ENCODE data around the gene NTM. TPM values are rescaled to one million over a fixed set of nuclear protein-coding genes. Genes with fewer than 3 reads are reported as not detected.

NTM gene
- total and polyA plus RNA-seq, 2 donors from 2014 or later = 0.92 to 10.3 TPM

DNA sequence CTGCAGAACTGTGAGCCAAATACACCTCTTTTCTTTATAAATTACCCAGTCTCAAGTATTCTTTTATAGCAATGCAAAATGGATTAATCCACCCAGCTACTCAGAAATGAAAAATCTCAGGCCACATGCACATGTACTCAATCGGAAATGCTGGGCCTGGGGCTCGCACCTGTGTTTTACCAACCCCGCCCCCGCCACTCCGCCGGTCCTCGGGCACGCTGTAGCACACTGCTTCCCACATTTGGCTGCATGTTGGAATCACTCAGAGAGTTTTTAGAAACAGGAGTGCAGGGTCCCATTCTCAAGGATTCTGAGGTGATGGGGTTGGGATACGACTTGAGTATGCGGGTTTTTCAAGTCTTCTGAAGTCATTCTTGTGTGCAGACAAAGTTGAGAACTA lies 284.4 kb downstream of the NTM start:
- H3K4me1 ChIP-seq (ENCODE audit: control insufficient read depth in 2 of 3, insufficient read depth in 2 of 3, low read depth in 1 of 3, low read length in 3 of 3) = no peaks in the 10 kb centered on the region
- DNase-seq (no peak), FAIRE-seq (no peak)
- no peaks in the 10 kb centered on the region for H3K27me3 ChIP-seq (ENCODE audit: control insufficient read depth, insufficient read depth, low read length)
- H3K27ac ChIP-seq (ENCODE audit: low read depth in 2 of 2, low read length in 2 of 2) = no peak overlapping the region
- intact Hi-C loops (cut with DNase I) = no loop called here
- no peak overlapping the region for H3K4me3 ChIP-seq (ENCODE audit: low read length in 3 of 3)
- no peaks in the 10 kb centered on the region for H3K9me3 ChIP-seq (ENCODE audit: control insufficient read depth in 2 of 3, insufficient read depth in 1 of 3, low read length in 3 of 3)
- H3K9ac ChIP-seq (ENCODE audit: low read length in 3 of 3) = no peak overlapping the region
- no peaks in the 10 kb centered on the region for H3K36me3 ChIP-seq (ENCODE audit: control insufficient read depth in 2 of 3, insufficient read depth in 3 of 3, low read length in 3 of 3)
- TF ChIP-seq, protein P1, sequence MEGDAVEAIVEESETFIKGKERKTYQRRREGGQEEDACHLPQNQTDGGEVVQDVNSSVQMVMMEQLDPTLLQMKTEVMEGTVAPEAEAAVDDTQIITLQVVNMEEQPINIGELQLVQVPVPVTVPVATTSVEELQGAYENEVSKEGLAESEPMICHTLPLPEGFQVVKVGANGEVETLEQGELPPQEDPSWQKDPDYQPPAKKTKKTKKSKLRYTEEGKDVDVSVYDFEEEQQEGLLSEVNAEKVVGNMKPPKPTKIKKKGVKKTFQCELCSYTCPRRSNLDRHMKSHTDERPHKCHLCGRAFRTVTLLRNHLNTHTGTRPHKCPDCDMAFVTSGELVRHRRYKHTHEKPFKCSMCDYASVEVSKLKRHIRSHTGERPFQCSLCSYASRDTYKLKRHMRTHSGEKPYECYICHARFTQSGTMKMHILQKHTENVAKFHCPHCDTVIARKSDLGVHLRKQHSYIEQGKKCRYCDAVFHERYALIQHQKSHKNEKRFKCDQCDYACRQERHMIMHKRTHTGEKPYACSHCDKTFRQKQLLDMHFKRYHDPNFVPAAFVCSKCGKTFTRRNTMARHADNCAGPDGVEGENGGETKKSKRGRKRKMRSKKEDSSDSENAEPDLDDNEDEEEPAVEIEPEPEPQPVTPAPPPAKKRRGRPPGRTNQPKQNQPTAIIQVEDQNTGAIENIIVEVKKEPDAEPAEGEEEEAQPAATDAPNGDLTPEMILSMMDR (IDR thresholded peaks at IDR 0.05; ENCODE audit: borderline replicate concordance, extremely low read depth, insufficient read depth) = no peak

- intact Hi-C loops (cut with DNase I) = no loop called here
- H3K27ac ChIP-seq (ENCODE audit: low read depth in 2 of 2, low read length in 2 of 2) = no peak overlapping the region
- no peaks in the 10 kb centered on the region for H3K9me3 ChIP-seq (ENCODE audit: control insufficient read depth in 2 of 3, insufficient read depth in 1 of 3, low read length in 3 of 3)
- TF ChIP-seq, protein P1 (IDR thresholded peaks at IDR 0.05; ENCODE audit: borderline replicate concordance, extremely low read depth, insufficient read depth) = no peak
- no peaks in the 10 kb centered on the region for H3K27me3 ChIP-seq (ENCODE audit: control insufficient read depth, insufficient read depth, low read length)
- no peak overlapping the region for H3K9ac ChIP-seq (ENCODE audit: low read length in 3 of 3)
- H3K36me3 ChIP-seq (ENCODE audit: control insufficient read depth in 2 of 3, insufficient read depth in 3 of 3, low read length in 3 of 3) = no peaks in the 10 kb centered on the region
- no peaks in the 10 kb centered on the region for H3K4me1 ChIP-seq (ENCODE audit: control insufficient read depth in 2 of 3, insufficient read depth in 2 of 3, low read depth in 1 of 3, low read length in 3 of 3)
- no peak overlapping the region for H3K4me3 ChIP-seq (ENCODE audit: low read length in 3 of 3)
- FAIRE-seq = no peak
- no peak for DNase-seq
These were observed 285.9 kb downstream of the NTM start for GRCh38 chr11:131656179-131656838.

GRCh38 chr11:131656839-131657211 lies 286.4 kb downstream of the NTM start:
- Histone ChIP-seq H3K27me3 (ENCODE audit: control insufficient read depth, insufficient read depth, low read length) (no peaks in the 10 kb centered on the region), H3K36me3 (ENCODE audit: control insufficient read depth in 2 of 3, insufficient read depth in 3 of 3, low read length in 3 of 3) (no peaks in the 10 kb centered on the region), H3K4me1 (ENCODE audit: control insufficient read depth in 2 of 3, insufficient read depth in 2 of 3, low read depth in 1 of 3, low read length in 3 of 3) (no peaks in the 10 kb centered on the region), H3K9me3 (ENCODE audit: control insufficient read depth in 2 of 3, insufficient read depth in 1 of 3, low read length in 3 of 3) (no peaks in the 10 kb centered on the region), H3K9ac (ENCODE audit: low read length in 3 of 3) (no peak overlapping the region), H3K4me3 (ENCODE audit: low read length in 3 of 3) (no peak overlapping the region), H3K27ac (ENCODE audit: low read depth in 2 of 2, low read length in 2 of 2) (no peak overlapping the region)
- peak in 1 of 5 donors; percentile 37 for DNase-seq
- FAIRE-seq = no peak
- intact Hi-C loops (cut with DNase I) = no loop called here
- TF ChIP-seq, protein P1 (IDR thresholded peaks at IDR 0.05; ENCODE audit: borderline replicate concordance, extremely low read depth, insufficient read depth) = no peak

DNA sequence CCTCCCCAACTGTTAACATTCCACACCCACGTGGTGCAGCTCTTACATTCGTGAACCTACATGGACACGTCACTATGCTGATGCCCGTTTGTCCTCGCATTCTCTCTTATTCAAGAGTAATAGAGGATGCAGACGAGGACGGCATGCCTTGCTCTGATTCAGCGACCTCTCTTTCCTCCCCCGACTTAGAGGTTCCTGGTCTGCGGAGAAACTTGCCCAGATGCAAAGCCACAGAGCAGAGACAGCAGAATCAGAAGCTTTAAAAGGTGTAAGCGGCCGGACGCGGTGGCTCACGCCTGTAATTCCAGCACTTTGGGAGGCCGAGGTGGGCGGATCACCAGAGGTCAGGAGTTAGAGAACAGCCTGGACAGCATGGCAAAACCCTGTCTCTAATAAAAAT lies 288.0 kb downstream of the NTM start:
- H3K36me3 ChIP-seq (ENCODE audit: control insufficient read depth in 2 of 3, insufficient read depth in 3 of 3, low read length in 3 of 3) = no peaks in the 10 kb centered on the region
- no peaks in the 10 kb centered on the region for H3K4me1 ChIP-seq (ENCODE audit: control insufficient read depth in 2 of 3, insufficient read depth in 2 of 3, low read depth in 1 of 3, low read length in 3 of 3)
- H3K27me3 ChIP-seq (ENCODE audit: control insufficient read depth, insufficient read depth, low read length) = no peaks in the 10 kb centered on the region
- TF ChIP-seq, protein P1 (IDR thresholded peaks at IDR 0.05; ENCODE audit: borderline replicate concordance, extremely low read depth, insufficient read depth) = no peak
- H3K27ac ChIP-seq (ENCODE audit: low read depth in 2 of 2, low read length in 2 of 2) = no peak overlapping the region
- intact Hi-C loops (cut with DNase I) = no loop called here
- no peak overlapping the region for H3K4me3 ChIP-seq (ENCODE audit: low read length in 3 of 3)
- no peak for FAIRE-seq
- H3K9me3 ChIP-seq (ENCODE audit: control insufficient read depth in 2 of 3, insufficient read depth in 1 of 3, low read length in 3 of 3) = no peaks in the 10 kb centered on the region
- peak in 1 of 5 donors; percentile 28 for DNase-seq
- H3K9ac ChIP-seq (ENCODE audit: low read length in 3 of 3) = no peak overlapping the region
